Measurements from ENCODE around the gene BBOX1. TPM values are rescaled to one million over a fixed set of nuclear protein-coding genes. Genes with fewer than 3 reads are reported as not detected.

Gene BBOX1
- total RNA-seq, 1 experiment from 2014 or later: not detected

- intact Hi-C loops (cut with micrococcal nuclease): no loop called here
- DNase-seq (ENCODE audit: low read depth, low spot score) (no peak), ATAC-seq (no peak)
- Histone ChIP-seq H3K79me2 (ENCODE audit: insufficient read depth, low read length) (no peaks in the 10 kb centered on the region), H3K27ac (ENCODE audit: low read depth, low read length) (no peak overlapping the region), H2AFZ (ENCODE audit: low read depth, low read length, poor library complexity, severe bottlenecking) (no peak overlapping the region), H3K4me2 (ENCODE audit: low read length) (no peak overlapping the region), H3K9me3 (ENCODE audit: control insufficient read depth in 1 of 2, insufficient read depth in 1 of 2, low read depth in 1 of 2, low read length in 2 of 2) (0 out of 4 replicates have a peak, but pooled peaks cover 0 to 3% of the 10 kb centered on the region in 2 experiments), H3K9ac (ENCODE audit: low read length) (no peak overlapping the region), H3K4me3 (replicated peaks in 1 of 2; ENCODE audit: low read depth in 1 of 2, low read length in 2 of 2) (no peak overlapping the region), H3K4me1 (ENCODE audit: control insufficient read depth in 1 of 2, insufficient read depth in 2 of 2, low read length in 2 of 2) (no peaks in the 10 kb centered on the region), H4K20me1 (ENCODE audit: insufficient read depth) (no peaks in the 10 kb centered on the region), H3K27me3 (ENCODE audit: insufficient read depth, low read length) (0 out of 2 replicates have a peak, but pooled peaks cover 2% of the 10 kb centered on the region), H3K9me2 (ENCODE audit: insufficient read depth) (no peaks in the 10 kb centered on the region), H3K36me3 (ENCODE audit: control insufficient read depth in 1 of 2, insufficient read depth in 2 of 2, low read length in 2 of 2) (no peaks in the 10 kb centered on the region)
- no TSS peak for BruUV-seq (replicated peaks)
- TF ChIP-seq EZH2 (IDR thresholded peaks at IDR 0.05): no peak
- no peak for TF ChIP-seq EZH2phosphoT487 (IDR thresholded peaks at IDR 0.05; ENCODE audit: borderline replicate concordance)
- TF ChIP-seq EGR1 (IDR thresholded peaks at IDR 0.05; ENCODE audit: low read depth): no peak
- no peak for TF ChIP-seq SRF (IDR thresholded peaks at IDR 0.05; ENCODE audit: low read depth)
- TF ChIP-seq FOSL1 (IDR thresholded peaks at IDR 0.05; ENCODE audit: low read depth): no peak
- no peak for TF ChIP-seq JUND (IDR thresholded peaks at IDR 0.05)
- no peak for TF ChIP-seq CBX3 (IDR thresholded peaks at IDR 0.05; ENCODE audit: low read depth)
- ChIA-PET POLR2A (no interaction called here), CTCF (no interaction called here), RAD21 (ENCODE audit: low non-redundant PET in 1 of 2, low total read pairs in 2 of 2, uncharacterized antibody in 2 of 2, unreplicated experiment in 2 of 2) (no interaction called here)
Observed at GRCh38 chr11:27052668-27053067, 12.1 kb downstream of the BBOX1 start.

- POLR2A ChIA-PET: no interaction called here
- Histone ChIP-seq H3K9ac (ENCODE audit: low read length) (no peak overlapping the region), H3K27ac (ENCODE audit: low read depth, low read length) (no peak overlapping the region), H3K4me3 (replicated peaks in 1 of 2; ENCODE audit: low read depth in 1 of 2, low read length in 2 of 2) (no peak overlapping the region), H2AFZ (ENCODE audit: low read depth, low read length, poor library complexity, severe bottlenecking) (no peak overlapping the region), H3K9me2 (ENCODE audit: insufficient read depth) (no peaks in the 10 kb centered on the region), H3K27me3 (ENCODE audit: insufficient read depth, low read length) (0 out of 2 replicates have a peak, but pooled peaks cover 2% of the 10 kb centered on the region), H3K9me3 (ENCODE audit: control insufficient read depth in 1 of 2, insufficient read depth in 1 of 2, low read depth in 1 of 2, low read length in 2 of 2) (0 out of 4 replicates have a peak, but pooled peaks cover 0 to 3% of the 10 kb centered on the region in 2 experiments), H3K36me3 (ENCODE audit: control insufficient read depth in 1 of 2, insufficient read depth in 2 of 2, low read length in 2 of 2) (no peaks in the 10 kb centered on the region), H3K4me2 (ENCODE audit: low read length) (no peak overlapping the region), H3K79me2 (ENCODE audit: insufficient read depth, low read length) (no peaks in the 10 kb centered on the region), H3K4me1 (ENCODE audit: control insufficient read depth in 1 of 2, insufficient read depth in 2 of 2, low read length in 2 of 2) (no peaks in the 10 kb centered on the region), H4K20me1 (ENCODE audit: insufficient read depth) (no peaks in the 10 kb centered on the region)
- RAD21 ChIA-PET (ENCODE audit: low non-redundant PET in 1 of 2, low total read pairs in 2 of 2, uncharacterized antibody in 2 of 2, unreplicated experiment in 2 of 2): no interaction called here
- BruUV-seq (replicated peaks): no TSS peak
- CTCF ChIA-PET: interaction anchor here (0.6 kb wide), 1 partner anchor 105 kb away, joined by 3 read pairs; no protein-coding TSS in a partner anchor
- intact Hi-C loops (cut with micrococcal nuclease): no loop called here
- no peak for DNase-seq (ENCODE audit: low read depth, low spot score)
- ATAC-seq: no peak
- TF ChIP-seq ZFX (IDR thresholded peaks at IDR 0.05) (no peak), EZH2 (IDR thresholded peaks at IDR 0.05) (no peak), ZNF274 (IDR thresholded peaks at IDR 0.05; ENCODE audit: low read depth, low read length) (no peak), POLR2AphosphoS5 (IDR thresholded peaks at IDR 0.05; ENCODE audit: low read depth, low read length) (no peak), MAX (IDR thresholded peaks at IDR 0.05) (no peak), YY1 (IDR thresholded peaks at IDR 0.05; ENCODE audit: extremely low read depth, insufficient replicate concordance, low read depth, low read length) (no peak), CEBPB (IDR thresholded peaks at IDR 0.05; ENCODE audit: low read depth) (no peak), SRF (IDR thresholded peaks at IDR 0.05; ENCODE audit: low read depth) (no peak), SP1 (IDR thresholded peaks at IDR 0.05; ENCODE audit: low read depth) (no peak), EZH2phosphoT487 (IDR thresholded peaks at IDR 0.05; ENCODE audit: borderline replicate concordance) (no peak)
- TF ChIP-seq, protein P1, sequence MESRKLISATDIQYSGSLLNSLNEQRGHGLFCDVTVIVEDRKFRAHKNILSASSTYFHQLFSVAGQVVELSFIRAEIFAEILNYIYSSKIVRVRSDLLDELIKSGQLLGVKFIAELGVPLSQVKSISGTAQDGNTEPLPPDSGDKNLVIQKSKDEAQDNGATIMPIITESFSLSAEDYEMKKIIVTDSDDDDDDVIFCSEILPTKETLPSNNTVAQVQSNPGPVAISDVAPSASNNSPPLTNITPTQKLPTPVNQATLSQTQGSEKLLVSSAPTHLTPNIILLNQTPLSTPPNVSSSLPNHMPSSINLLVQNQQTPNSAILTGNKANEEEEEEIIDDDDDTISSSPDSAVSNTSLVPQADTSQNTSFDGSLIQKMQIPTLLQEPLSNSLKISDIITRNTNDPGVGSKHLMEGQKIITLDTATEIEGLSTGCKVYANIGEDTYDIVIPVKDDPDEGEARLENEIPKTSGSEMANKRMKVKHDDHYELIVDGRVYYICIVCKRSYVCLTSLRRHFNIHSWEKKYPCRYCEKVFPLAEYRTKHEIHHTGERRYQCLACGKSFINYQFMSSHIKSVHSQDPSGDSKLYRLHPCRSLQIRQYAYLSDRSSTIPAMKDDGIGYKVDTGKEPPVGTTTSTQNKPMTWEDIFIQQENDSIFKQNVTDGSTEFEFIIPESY (IDR thresholded peaks at IDR 0.05; ENCODE audit: extremely low read depth, insufficient replicate concordance, low read length): no peak
- TF ChIP-seq, protein P2, sequence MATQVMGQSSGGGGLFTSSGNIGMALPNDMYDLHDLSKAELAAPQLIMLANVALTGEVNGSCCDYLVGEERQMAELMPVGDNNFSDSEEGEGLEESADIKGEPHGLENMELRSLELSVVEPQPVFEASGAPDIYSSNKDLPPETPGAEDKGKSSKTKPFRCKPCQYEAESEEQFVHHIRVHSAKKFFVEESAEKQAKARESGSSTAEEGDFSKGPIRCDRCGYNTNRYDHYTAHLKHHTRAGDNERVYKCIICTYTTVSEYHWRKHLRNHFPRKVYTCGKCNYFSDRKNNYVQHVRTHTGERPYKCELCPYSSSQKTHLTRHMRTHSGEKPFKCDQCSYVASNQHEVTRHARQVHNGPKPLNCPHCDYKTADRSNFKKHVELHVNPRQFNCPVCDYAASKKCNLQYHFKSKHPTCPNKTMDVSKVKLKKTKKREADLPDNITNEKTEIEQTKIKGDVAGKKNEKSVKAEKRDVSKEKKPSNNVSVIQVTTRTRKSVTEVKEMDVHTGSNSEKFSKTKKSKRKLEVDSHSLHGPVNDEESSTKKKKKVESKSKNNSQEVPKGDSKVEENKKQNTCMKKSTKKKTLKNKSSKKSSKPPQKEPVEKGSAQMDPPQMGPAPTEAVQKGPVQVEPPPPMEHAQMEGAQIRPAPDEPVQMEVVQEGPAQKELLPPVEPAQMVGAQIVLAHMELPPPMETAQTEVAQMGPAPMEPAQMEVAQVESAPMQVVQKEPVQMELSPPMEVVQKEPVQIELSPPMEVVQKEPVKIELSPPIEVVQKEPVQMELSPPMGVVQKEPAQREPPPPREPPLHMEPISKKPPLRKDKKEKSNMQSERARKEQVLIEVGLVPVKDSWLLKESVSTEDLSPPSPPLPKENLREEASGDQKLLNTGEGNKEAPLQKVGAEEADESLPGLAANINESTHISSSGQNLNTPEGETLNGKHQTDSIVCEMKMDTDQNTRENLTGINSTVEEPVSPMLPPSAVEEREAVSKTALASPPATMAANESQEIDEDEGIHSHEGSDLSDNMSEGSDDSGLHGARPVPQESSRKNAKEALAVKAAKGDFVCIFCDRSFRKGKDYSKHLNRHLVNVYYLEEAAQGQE (IDR thresholded peaks at IDR 0.05; ENCODE audit: low read depth): no peak
Observed at GRCh38 chr11:27055065-27055682, 14.6 kb downstream of the BBOX1 start.

Measured in HCT116 (cell line).